Measurements from ENCODE around the gene PCTP.

PCTP gene

DNA sequence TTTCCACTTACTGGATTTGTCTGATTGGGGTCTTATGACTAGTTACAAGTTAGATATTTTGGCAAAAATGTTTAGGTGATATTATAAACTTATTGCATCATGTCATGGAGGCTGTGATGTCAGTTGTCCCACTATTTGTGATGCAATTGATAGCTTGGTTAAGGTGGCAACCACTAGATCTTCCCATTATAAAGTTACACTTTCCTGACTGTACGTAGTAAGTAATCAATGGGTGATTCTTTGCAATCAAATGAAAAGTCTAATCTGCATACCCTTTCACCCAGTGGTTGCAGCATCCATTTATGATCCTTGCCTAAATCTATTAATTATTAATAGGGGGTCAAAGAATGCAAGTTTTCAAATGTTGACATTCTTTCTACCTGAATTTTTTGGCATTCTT is 4.4 kb upstream of the PCTP start:
- Histone ChIP-seq H3K4me3 (ENCODE audit: low read length) (no peak overlapping the region), H3K9me3 (ENCODE audit: control insufficient read depth, low read length) (no peaks in the 10 kb centered on the region), H3K9ac (ENCODE audit: low read length) (no peak overlapping the region), H3K36me3 (ENCODE audit: control insufficient read depth, insufficient read depth, low read length) (no peaks in the 10 kb centered on the region), H3K27me3 (ENCODE audit: control insufficient read depth, insufficient read depth, low read length) (no peaks in the 10 kb centered on the region), H3K4me1 (ENCODE audit: control insufficient read depth, insufficient read depth, low read length) (peaks cover 2% of the 10 kb centered on the region)

DNA sequence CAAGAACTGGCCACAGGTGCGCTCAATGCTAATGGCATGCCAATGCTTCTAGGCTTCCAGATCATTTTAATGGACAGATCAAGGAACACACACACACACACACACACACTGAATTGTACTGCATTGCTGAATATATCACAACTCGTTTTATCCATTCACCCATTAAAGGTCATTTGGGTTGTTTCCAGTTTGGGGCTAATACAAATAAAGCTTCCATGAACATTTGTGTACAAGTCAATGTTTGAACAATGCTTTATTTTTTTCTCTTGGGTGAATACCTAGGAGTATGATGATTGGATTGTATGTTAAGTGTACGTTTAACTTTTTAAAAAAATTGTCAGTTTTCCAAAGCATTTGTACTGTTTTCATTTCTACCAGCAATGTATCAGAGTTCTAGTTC is 3.6 kb upstream of the PCTP start:
- Histone ChIP-seq H3K9me3 (ENCODE audit: control insufficient read depth, low read length) (no peaks in the 10 kb centered on the region), H3K36me3 (ENCODE audit: control insufficient read depth, insufficient read depth, low read length) (no peaks in the 10 kb centered on the region), H3K27me3 (ENCODE audit: control insufficient read depth, insufficient read depth, low read length) (no peaks in the 10 kb centered on the region), H3K4me1 (ENCODE audit: control insufficient read depth, insufficient read depth, low read length) (peaks cover 9% of the 10 kb centered on the region), H3K9ac (ENCODE audit: low read length) (no peak overlapping the region), H3K4me3 (ENCODE audit: low read length) (no peak overlapping the region)

DNA sequence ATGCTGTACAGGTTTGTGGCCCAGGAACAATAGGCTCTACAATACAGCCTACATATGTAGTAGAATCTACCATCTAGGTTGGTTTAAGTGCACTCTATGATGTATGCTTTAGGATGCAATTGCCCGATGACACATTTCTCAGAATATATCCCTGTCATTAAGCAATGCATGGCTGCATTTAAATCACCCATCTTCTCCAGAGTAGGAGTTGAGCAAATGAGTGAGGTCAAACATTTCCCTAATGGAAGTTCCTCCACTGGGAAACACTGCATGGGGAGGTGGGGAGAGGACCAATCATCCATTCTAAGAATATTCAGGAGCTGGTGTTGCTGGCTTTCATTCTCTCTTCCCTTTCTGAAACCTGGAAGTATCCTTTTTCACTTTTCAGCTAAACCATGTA is 2.0 kb upstream of the PCTP start:
- Histone ChIP-seq H3K4me3 (ENCODE audit: low read length) (no peak overlapping the region), H3K9me3 (ENCODE audit: control insufficient read depth, low read length) (no peaks in the 10 kb centered on the region), H3K27me3 (ENCODE audit: control insufficient read depth, insufficient read depth, low read length) (no peaks in the 10 kb centered on the region), H3K4me1 (ENCODE audit: control insufficient read depth, insufficient read depth, low read length) (peaks cover 12% of the 10 kb centered on the region), H3K36me3 (ENCODE audit: control insufficient read depth, insufficient read depth, low read length) (no peaks in the 10 kb centered on the region), H3K9ac (ENCODE audit: low read length) (no peak overlapping the region)

DNA sequence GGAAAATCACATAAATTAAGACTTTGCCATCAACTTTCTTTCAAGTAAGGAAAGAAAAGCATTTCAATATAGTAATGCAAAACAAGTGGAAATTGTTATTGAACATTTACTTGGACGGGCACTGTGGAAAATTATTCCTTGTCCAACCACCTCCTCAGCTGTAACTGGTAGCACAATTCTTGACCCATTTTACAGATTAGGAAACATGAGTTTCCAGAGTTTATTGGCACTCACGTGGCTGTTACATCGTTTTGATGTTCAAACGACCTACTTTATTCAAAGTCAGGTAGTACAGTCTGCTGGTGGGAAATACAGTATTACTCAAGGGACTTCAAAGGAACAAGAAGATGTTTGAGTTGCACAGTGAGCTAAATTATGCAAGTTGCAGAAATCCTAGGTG is 866 bp upstream of the PCTP start:
- peaks cover 12% of the 10 kb centered on the region for H3K4me1 ChIP-seq (ENCODE audit: control insufficient read depth, insufficient read depth, low read length)
- no peaks in the 10 kb centered on the region for H3K36me3 ChIP-seq (ENCODE audit: control insufficient read depth, insufficient read depth, low read length)
- H3K9ac ChIP-seq (ENCODE audit: low read length): no peak overlapping the region
- H3K9me3 ChIP-seq (ENCODE audit: control insufficient read depth, low read length): no peaks in the 10 kb centered on the region
- H3K4me3 ChIP-seq (ENCODE audit: low read length): no peak overlapping the region
- H3K27me3 ChIP-seq (ENCODE audit: control insufficient read depth, insufficient read depth, low read length): no peaks in the 10 kb centered on the region

DNA sequence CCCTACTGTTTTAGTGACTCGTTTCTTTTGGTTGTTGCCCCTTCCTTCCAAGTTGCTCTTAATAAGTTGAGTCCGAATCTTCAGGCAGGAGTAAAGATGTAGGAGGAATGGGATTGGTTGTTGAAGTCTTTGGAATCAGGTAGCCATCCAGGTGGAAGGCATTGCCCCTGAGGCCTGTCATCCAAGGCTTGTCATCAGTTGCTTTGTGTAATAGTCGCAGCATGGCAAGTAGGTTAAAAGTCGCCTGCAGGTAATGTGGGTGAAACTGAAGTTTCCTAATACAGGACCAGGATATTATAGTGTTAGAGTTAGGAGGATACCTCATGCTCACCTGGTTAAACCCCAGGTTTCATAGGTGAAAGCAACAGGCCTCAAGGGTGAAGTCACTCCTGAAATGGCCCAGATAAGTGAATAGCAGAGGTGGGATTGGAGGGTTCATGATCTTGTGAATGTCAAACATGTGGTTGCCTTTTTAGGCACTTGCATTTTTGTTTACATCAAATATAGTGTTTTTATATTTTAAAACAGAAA is 934 bp downstream of the PCTP start:
- H3K27me3 ChIP-seq (ENCODE audit: control insufficient read depth, insufficient read depth, low read length): no peaks in the 10 kb centered on the region

DNA sequence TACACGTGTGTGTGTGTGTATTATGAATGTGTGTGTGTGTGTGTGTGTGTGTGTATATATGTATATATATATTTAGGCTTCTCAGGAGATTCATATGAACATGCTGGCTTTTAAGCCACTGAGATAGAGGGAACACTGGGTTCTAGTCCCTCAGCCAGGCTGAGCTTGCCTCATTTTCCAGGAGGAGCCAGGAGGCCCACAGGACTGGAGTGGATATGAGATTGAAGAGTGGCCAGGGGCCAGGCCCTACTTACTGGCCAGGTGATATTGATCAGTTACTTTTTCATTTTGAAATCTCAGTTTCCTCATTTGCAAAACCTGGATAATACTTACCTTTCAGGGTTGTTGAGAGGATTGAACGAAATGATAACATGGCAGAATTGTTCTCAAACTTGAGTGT is 5.8 kb downstream of the PCTP start:
- peaks cover 8% of the 10 kb centered on the region for H3K4me1 ChIP-seq (ENCODE audit: control insufficient read depth, insufficient read depth, low read length)
- H3K36me3 ChIP-seq (ENCODE audit: control insufficient read depth, insufficient read depth, low read length): no peaks in the 10 kb centered on the region
- no peaks in the 10 kb centered on the region for H3K9me3 ChIP-seq (ENCODE audit: control insufficient read depth, low read length)
- H3K27me3 ChIP-seq (ENCODE audit: control insufficient read depth, insufficient read depth, low read length): no peaks in the 10 kb centered on the region
- H3K4me3 ChIP-seq (ENCODE audit: low read length): no peak overlapping the region
- H3K9ac ChIP-seq (ENCODE audit: low read length): no peak overlapping the region

More for the DNA sequence above, 934 bp downstream of the PCTP start:
- H3K4me1 ChIP-seq (ENCODE audit: control insufficient read depth, insufficient read depth, low read length): peaks cover 12% of the 10 kb centered on the region
- H3K4me3 ChIP-seq (ENCODE audit: low read length): peak overlapping the region; percentile 73
- no peaks in the 10 kb centered on the region for H3K36me3 ChIP-seq (ENCODE audit: control insufficient read depth, insufficient read depth, low read length)
- H3K9ac ChIP-seq (ENCODE audit: low read length): peak overlapping the region; percentile 59
- no peaks in the 10 kb centered on the region for H3K9me3 ChIP-seq (ENCODE audit: control insufficient read depth, low read length)

DNA sequence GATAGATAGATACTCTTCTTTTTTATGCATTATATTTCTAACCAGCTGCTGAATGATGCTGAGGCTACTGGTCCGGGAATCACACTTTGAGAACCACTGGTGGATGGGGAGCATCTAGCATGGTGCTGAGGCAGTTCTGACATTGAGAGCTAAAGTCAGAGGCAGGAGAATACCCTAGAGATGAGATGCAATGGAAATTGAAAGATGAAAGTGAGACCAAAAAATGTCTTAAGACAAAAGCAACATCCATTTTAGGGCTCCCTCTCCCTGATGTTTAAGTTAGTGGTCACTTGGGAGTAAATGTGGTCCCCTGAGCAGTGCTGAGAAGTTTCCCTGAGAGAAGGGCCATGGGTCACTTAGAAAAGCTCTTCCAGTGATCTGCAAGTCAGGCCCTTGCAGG is 6.8 kb downstream of the PCTP start:
- Histone ChIP-seq H3K36me3 (ENCODE audit: control insufficient read depth, insufficient read depth, low read length) (no peaks in the 10 kb centered on the region), H3K9me3 (ENCODE audit: control insufficient read depth, low read length) (no peaks in the 10 kb centered on the region), H3K9ac (ENCODE audit: low read length) (no peak overlapping the region), H3K4me3 (ENCODE audit: low read length) (no peak overlapping the region), H3K27me3 (ENCODE audit: control insufficient read depth, insufficient read depth, low read length) (no peaks in the 10 kb centered on the region), H3K4me1 (ENCODE audit: control insufficient read depth, insufficient read depth, low read length) (no peaks in the 10 kb centered on the region)

DNA sequence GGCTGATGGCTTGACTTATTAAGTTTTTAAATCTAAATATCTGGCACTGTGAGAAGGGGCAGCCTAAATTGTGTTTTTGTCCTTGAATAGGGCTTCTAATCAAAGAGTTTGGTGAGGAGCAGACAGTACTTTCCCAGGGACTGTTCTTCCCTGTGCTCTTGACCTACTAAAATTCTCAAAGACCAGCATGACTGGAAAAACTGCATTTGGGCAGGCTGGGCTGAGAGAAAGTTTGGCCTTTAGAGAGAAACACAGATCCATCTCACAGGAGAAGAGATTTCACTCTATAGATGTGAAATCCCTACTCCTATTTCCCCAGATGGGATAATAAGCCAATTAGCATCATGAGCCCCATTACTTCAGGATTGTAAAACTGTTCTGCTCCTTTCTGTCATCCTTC is 7.3 kb downstream of the PCTP start:
- no peaks in the 10 kb centered on the region for H3K9me3 ChIP-seq (ENCODE audit: control insufficient read depth, low read length)
- no peaks in the 10 kb centered on the region for H3K36me3 ChIP-seq (ENCODE audit: control insufficient read depth, insufficient read depth, low read length)
- H3K4me1 ChIP-seq (ENCODE audit: control insufficient read depth, insufficient read depth, low read length): no peaks in the 10 kb centered on the region
- H3K4me3 ChIP-seq (ENCODE audit: low read length): no peak overlapping the region
- no peak overlapping the region for H3K9ac ChIP-seq (ENCODE audit: low read length)
- H3K27me3 ChIP-seq (ENCODE audit: control insufficient read depth, insufficient read depth, low read length): no peaks in the 10 kb centered on the region

DNA sequence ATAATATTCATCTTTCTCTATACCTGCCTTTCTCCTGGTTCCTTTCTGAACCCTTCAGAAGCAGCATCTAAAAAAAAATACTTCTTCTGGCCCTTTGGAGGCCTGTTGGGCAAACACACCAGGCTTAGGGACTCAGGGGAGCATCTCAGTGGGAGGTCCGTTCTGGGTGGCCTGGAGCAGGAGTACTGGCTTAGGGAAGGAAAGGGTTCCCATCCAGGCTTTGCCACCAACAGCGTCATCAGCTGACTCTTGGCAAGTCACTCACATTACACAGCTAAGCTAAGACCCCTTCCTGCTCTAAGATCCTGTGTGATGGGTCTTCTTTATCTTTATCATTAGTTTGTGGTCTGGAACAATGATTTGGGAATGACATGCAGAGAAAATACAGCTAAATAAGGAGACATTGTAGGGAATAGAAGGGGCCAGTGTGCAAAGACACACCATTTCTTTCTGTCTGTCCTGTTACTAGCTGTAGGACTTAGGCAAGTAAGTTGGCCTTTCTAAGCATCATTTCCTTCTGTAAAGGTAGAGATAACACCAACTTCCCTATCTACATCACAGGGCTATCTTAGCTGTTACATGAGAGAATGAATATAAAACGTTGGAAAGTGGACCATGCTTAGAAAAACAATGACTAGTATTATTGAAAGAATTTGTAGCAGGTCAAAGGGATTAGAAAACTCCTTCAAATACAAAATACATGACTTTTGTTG is 9.9 kb downstream of the PCTP start:
- no peak overlapping the region for H3K9ac ChIP-seq (ENCODE audit: low read length)
- no peaks in the 10 kb centered on the region for H3K27me3 ChIP-seq (ENCODE audit: control insufficient read depth, insufficient read depth, low read length)
- no peaks in the 10 kb centered on the region for H3K9me3 ChIP-seq (ENCODE audit: control insufficient read depth, low read length)
- H3K36me3 ChIP-seq (ENCODE audit: control insufficient read depth, insufficient read depth, low read length): no peaks in the 10 kb centered on the region
- no peaks in the 10 kb centered on the region for H3K4me1 ChIP-seq (ENCODE audit: control insufficient read depth, insufficient read depth, low read length)
- no peak overlapping the region for H3K4me3 ChIP-seq (ENCODE audit: low read length)

DNA sequence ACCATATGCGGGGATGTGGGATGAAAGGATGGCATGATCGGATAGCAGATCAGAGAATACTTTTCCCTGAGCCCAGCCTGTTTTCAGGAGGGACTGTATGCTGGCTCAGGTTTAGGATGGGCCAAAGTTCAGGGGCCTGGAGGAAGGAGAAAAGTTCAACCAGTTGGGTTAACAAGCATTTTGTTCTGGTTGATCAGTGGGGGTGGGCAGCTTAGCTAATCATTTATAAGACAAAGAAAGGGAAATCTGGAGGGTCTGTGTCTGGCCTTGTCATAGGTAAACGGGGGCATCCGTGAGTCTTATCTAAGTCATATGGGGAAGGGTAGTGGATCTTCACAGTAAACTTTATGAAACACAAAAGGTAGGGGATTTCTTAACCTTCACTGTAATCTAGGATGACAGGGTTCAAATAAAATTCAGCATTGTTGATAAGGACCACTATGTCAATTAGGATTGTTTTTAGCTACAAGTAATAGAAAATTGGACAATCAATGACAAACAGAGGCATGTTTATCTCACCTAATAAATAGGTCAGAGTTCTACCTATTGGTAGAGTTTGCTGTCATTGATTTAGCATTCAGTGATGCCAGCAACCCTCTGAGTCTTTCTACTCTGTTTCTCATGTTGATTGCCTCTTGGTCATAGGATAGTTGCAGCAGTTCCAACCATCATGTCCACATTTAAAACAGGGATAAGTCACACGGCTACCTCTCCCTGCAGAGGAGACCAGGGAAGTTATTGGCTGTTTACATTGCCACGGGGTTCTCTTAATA is 11.4 kb downstream of the PCTP start:
- no peak overlapping the region for H3K9ac ChIP-seq (ENCODE audit: low read length)
- H3K4me3 ChIP-seq (ENCODE audit: low read length): no peak overlapping the region
- H3K9me3 ChIP-seq (ENCODE audit: control insufficient read depth, low read length): no peaks in the 10 kb centered on the region
- no peaks in the 10 kb centered on the region for H3K36me3 ChIP-seq (ENCODE audit: control insufficient read depth, insufficient read depth, low read length)
- H3K4me1 ChIP-seq (ENCODE audit: control insufficient read depth, insufficient read depth, low read length): no peaks in the 10 kb centered on the region
- no peaks in the 10 kb centered on the region for H3K27me3 ChIP-seq (ENCODE audit: control insufficient read depth, insufficient read depth, low read length)

DNA sequence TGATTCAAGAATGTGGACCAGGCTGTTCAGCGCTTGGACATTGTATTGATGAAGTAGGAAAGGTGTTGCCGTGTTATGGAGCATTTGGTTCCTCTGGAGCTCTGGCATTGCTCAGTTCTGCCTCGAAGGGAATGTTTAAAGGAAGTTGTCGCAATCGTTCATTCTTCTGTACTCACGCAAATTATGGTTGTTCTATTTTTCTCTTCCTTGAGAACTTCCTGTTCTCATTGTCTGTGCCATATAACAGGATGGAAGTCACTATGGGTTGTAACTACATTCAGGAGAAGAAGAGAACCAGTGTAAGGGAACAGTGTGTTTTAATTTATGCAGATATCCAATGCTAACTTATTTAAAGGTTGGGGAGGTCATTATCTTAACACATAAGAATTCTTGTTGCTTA is 13.0 kb downstream of the PCTP start:
- H3K27me3 ChIP-seq (ENCODE audit: control insufficient read depth, insufficient read depth, low read length): no peaks in the 10 kb centered on the region
- no peak overlapping the region for H3K4me3 ChIP-seq (ENCODE audit: low read length)
- H3K4me1 ChIP-seq (ENCODE audit: control insufficient read depth, insufficient read depth, low read length): no peaks in the 10 kb centered on the region
- no peaks in the 10 kb centered on the region for H3K9me3 ChIP-seq (ENCODE audit: control insufficient read depth, low read length)
- H3K36me3 ChIP-seq (ENCODE audit: control insufficient read depth, insufficient read depth, low read length): no peaks in the 10 kb centered on the region
- no peak overlapping the region for H3K9ac ChIP-seq (ENCODE audit: low read length)

DNA sequence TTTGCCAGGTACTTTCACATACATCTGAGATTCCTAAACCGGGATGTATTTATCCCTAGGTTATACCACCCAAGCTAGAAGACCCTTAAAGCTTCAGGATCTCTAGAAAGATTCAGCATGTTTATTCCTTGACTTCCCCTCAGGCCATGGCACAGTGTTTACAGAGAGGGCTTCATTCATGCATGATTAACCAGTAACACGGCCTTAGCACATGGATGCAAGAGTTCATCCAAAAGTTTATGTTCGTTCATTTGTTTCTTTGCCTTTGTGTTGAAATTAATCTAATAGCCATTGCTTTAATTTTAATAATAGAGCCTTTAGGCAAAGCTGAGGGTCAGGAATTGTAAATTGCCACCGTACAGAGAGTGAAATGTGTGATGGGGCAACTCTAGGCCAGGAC is 13.8 kb downstream of the PCTP start:
- Histone ChIP-seq H3K36me3 (ENCODE audit: control insufficient read depth, insufficient read depth, low read length) (no peaks in the 10 kb centered on the region), H3K9ac (ENCODE audit: low read length) (no peak overlapping the region), H3K9me3 (ENCODE audit: control insufficient read depth, low read length) (no peaks in the 10 kb centered on the region), H3K27me3 (ENCODE audit: control insufficient read depth, insufficient read depth, low read length) (no peaks in the 10 kb centered on the region), H3K4me1 (ENCODE audit: control insufficient read depth, insufficient read depth, low read length) (no peaks in the 10 kb centered on the region), H3K4me3 (ENCODE audit: low read length) (no peak overlapping the region)

Data from mucosa of stomach (tissue), 1 donor.